H1 (cell line): Measurements from ENCODE around the gene CTAGE4.
"Not testable (repeated sequence)": the region's sequence is repeated elsewhere in the genome, so short reads cannot be mapped to it uniquely, and the experiment has no call there.

ENCODE experiments used
- ATF2 ChIP-seq: IDR thresholded peaks from 2 replicates; pipeline ENCODE4 v1.6.1; 2012; ENCODE audit warnings: low read length, inconsistent platforms
- CHD2 ChIP-seq: IDR thresholded peaks from 2 replicates; pipeline ENCODE4 v1.6.1; 2012; ENCODE audit warnings: low read length, improper control_type of control experiment
- CTCF ChIP-seq, 3 experiments: IDR thresholded peaks; 1 replicate in 2 of 3; 2 replicates in 1 of 3; pipeline versions ENCODE4 v1.5.1 to v1.6.1; 2011; ENCODE audit warnings: low read length in 3 of 3, mild to moderate bottlenecking in 3 of 3, inconsistent platforms in 2 of 3, low read depth in 1 of 3, moderate library complexity in 1 of 3; ENCODE audit not compliant: insufficient read depth in 1 of 3; ENCODE audit errors: control extremely low read depth in 1 of 3
- EGR1 ChIP-seq: IDR thresholded peaks from 2 replicates; pipeline ENCODE4 v1.6.1; 2011; ENCODE audit warnings: low read depth, low read length, borderline replicate concordance
- EP300 ChIP-seq, 2 experiments: IDR thresholded peaks; 1 replicate in 1 of 2; 2 replicates in 1 of 2; pipeline ENCODE4 v1.6.1; 2011 to 2012; ENCODE audit warnings: low read depth in 2 of 2, low read length in 2 of 2, mild to moderate bottlenecking in 2 of 2, borderline replicate concordance in 1 of 2, inconsistent platforms in 1 of 2, moderate library complexity in 1 of 2
- EZH2 ChIP-seq: fragments of 200-600 bp; sonication (generic); IDR thresholded peaks from 2 replicates; pipeline ENCODE4 v1.7.1; 2012; ENCODE audit warnings: low read depth, mild to moderate bottlenecking, moderate library complexity, low read length, inconsistent platforms; ENCODE audit not compliant: severe bottlenecking
- GTF2F1 ChIP-seq: IDR thresholded peaks from 2 replicates; pipeline ENCODE4 v1.6.1; 2012; ENCODE audit warnings: low read depth, low read length, improper control_type of control experiment, borderline replicate concordance
- POLR2A ChIP-seq, 2 experiments: IDR thresholded peaks; 1 replicate in 1 of 2; 2 replicates in 1 of 2; pipeline ENCODE4 v1.6.1; 2011; ENCODE audit warnings: low read depth in 2 of 2, low read length in 2 of 2, mild to moderate bottlenecking in 2 of 2; ENCODE audit errors: control extremely low read depth in 1 of 2
- POLR2AphosphoS5 ChIP-seq: IDR thresholded peaks from 2 replicates; pipeline ENCODE4 v1.6.1; 2011; ENCODE audit warnings: low read depth, low read length
- SIX5 ChIP-seq: IDR thresholded peaks from 2 replicates; pipeline ENCODE4 v1.6.1; 2011; ENCODE audit warnings: mild to moderate bottlenecking, low read depth, low read length
- SRF ChIP-seq: IDR thresholded peaks from 2 replicates; pipeline ENCODE4 v1.6.1; 2011; ENCODE audit warnings: mild to moderate bottlenecking, low read depth, low read length, moderate library complexity

GRCh38 chr7:144228810-144229209, 45.5 kb downstream of the CTAGE4 start:
- not testable (repeated sequence) for TF ChIP-seq EP300 (IDR thresholded peaks at IDR 0.05; ENCODE audit: borderline replicate concordance in 1 of 2, low read depth in 2 of 2, low read length in 2 of 2); CTCF (IDR thresholded peaks at IDR 0.05; ENCODE audit: control extremely low read depth in 1 of 3, insufficient read depth in 1 of 3, low read depth in 1 of 3, low read length in 3 of 3); SIX5; EGR1; GTF2F1; ATF2; POLR2A (IDR thresholded peaks at IDR 0.05; ENCODE audit: control extremely low read depth in 1 of 2, low read depth in 2 of 2, low read length in 2 of 2); CHD2; POLR2AphosphoS5; EZH2; SRF
